GM18870 (cell line): ENCODE results near the gene KLHDC4.

Experiments used
- ATAC-seq: cut with Tn5 transposase; IDR thresholded peaks from one replicate; pipeline ENCODE4 v1.9.1; 2021; ENCODE audit warnings: moderate library complexity; ENCODE audit not compliant: unreplicated experiment

The KLHDC4 gene

DNA sequence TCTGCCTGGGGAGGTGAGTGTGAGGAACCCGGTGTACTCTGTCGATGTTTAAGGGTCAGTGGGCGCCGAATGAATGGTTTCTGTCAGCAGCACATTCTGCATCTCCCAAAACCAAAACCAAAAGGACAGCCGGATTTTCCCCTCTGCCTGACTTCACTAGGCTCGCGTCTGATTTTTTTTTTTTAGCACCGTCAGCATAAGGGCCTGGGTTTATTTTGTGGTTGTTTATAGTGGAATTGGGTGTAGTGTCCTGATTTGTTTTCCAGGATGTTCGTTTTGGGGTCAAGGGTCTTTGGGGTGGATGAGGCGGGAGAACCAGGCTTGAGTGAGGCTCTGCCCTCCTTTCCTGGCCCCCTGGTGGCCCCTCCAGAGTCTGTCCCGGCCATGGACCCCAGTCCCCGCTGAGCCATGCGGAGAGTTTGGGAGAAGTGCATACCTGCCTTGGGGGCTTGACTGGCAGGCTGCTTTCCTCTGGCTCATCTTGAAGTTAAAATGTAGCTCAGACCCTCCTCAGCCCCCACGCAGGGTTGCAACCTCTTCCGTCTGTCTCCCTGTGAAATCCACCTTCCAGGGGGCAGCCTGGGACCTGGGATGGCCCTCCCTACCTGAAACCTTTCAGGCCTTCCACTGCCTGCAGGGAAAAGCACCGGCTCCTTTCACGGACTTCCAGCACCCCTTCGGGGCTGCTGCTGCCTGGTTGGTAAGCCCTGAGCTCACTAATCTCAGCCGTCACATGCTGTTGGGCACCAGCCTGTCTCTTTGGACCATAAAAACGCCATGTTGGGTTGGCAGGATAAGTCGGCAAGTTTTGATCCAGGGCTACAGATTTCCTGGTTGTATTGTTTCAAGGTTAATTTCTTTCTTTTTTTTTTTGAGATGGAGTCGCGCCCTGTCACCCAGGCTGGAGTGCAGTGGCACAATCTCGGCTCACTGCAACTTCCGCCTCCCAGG, 103.3 kb downstream of the KLHDC4 start:
- ATAC-seq = no peak

DNA sequence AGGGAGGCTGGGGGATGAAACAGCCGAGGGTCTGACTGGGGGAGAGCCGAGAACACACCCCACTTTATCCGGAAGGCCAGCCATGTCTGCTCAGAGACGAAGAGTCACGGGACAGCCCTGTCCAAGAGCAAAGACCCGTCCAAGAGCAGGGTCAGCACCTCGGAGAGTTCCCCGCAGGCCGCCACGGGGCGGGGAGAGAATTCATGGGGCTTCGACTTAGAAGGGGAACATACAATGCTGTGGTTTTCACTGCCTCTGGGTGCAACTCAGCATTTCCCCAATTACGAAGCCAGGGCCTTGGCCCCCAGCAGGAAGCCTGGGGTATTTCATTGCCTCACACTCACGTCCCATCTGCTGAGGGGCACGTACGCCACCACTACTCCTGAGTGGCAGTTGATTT, 104.2 kb downstream of the KLHDC4 start:
- ATAC-seq = no peak

- ATAC-seq = no peak
Measured at GRCh38 chr16:87658564-87659225, 107.1 kb downstream of the KLHDC4 start.
